Astrocyte of the cerebellum (primary cell): ENCODE data around the gene PEX11G.

Source experiments
- DNase-seq: peaks from one replicate; pipeline ENCODE4 v3.0.0-alpha.2; 2011; ENCODE audit warnings: low read depth
- H3K4me3 ChIP-seq: 2 replicates; pipeline ENCODE4 v1.5.1; 2011; ENCODE audit warnings: mild to moderate bottlenecking, low read depth, low read length, moderate library complexity
- CTCF ChIP-seq: IDR thresholded peaks from 2 replicates; pipeline ENCODE4 v1.5.1; 2012; ENCODE audit warnings: low read length, low read depth, moderate library complexity, mild to moderate bottlenecking; ENCODE audit errors: missing control alignments
- in situ Hi-C: cut with HindIII; loops from 2 replicates; pipeline ENCODE4 v1.10.0; 2017; ENCODE audit warnings: low sequenced_read_pairs

Gene PEX11G

GRCh38 chr19:7526059-7526929 is 37.5 kb upstream of the PEX11G start:
- no peak for DNase-seq
- TF ChIP-seq CTCF: no peak
- in situ Hi-C loops: no loop called here
- no peak overlapping the region for H3K4me3 ChIP-seq

DNA sequence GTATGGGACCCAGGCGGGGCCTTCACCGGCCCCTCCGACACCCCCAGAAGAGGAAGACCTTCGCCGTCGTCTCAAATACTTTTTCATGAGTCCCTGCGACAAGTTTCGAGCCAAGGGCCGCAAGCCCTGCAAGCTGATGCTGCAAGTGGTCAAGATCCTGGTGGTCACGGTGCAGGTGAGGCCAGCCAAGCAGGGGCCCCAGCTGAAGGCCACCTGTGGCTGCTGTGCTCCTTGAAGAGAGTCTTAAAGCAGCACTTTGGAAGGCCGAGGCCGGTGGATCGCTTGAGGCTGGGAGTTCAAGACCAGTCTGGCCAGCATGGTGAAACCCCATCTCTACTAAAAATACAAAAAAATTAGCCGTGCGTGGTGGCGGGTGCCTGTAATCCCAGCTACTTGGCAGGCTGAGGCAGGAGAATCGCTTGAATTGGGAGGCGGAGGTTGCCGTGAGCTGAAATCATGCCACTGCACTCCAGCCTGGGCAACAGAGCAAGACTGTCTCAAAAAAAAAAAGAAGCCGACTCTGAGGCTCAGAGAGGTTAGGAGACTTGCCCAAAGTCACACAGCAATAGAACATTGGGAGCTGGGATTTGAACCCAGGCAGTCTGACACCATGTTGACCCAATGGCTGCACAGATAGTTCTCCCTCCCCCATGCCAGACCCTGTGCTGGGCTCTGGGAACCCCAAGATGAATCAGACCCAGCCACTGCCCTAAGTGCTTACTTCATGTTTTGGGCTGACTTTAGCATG is 36.3 kb upstream of the PEX11G start:
- TF ChIP-seq CTCF: no peak
- in situ Hi-C loops: no loop called here
- DNase-seq: no peak
- no peak overlapping the region for H3K4me3 ChIP-seq

DNA sequence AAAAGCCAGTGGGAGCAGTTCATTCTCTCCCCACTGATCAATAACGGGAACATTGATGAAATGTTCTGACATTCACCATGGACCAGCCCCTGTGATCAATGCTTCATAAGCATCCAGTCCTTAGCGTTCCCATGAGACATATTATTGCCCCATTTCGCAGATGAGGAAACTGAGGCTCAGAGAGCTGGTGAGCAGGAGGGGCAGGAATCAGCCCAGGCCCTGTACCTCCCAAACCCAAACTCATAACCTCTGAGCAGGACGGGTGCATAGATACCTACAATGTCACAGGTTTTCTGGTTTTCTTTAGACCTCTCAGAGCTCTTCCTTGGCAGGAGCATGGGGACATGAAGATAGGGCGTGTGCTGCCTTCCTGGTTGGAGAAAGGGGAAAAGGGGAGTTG is 35.7 kb upstream of the PEX11G start:
- TF ChIP-seq CTCF: no peak
- DNase-seq: no peak
- no peak overlapping the region for H3K4me3 ChIP-seq
- in situ Hi-C loops: no loop called here

GRCh38 chr19:7522923-7523667 is 34.3 kb upstream of the PEX11G start:
- DNase-seq: no peak
- in situ Hi-C loops: no loop called here
- H3K4me3 ChIP-seq: peak overlapping the region; percentile 79
- no peak for TF ChIP-seq CTCF

GRCh38 chr19:7522072-7522922 is 33.5 kb upstream of the PEX11G start, which contains the start of gene MCOLN1:
Gene MCOLN1, plus strand, starts transcription at chr19:7522624. Its CDS starts 127 bp downstream, at chr19:7522751.
- no peak for TF ChIP-seq CTCF
- in situ Hi-C loops: no loop called here
- peak; percentile 86 for DNase-seq
- H3K4me3 ChIP-seq: peak within 1 kb of the TSS; percentile 79

DNA sequence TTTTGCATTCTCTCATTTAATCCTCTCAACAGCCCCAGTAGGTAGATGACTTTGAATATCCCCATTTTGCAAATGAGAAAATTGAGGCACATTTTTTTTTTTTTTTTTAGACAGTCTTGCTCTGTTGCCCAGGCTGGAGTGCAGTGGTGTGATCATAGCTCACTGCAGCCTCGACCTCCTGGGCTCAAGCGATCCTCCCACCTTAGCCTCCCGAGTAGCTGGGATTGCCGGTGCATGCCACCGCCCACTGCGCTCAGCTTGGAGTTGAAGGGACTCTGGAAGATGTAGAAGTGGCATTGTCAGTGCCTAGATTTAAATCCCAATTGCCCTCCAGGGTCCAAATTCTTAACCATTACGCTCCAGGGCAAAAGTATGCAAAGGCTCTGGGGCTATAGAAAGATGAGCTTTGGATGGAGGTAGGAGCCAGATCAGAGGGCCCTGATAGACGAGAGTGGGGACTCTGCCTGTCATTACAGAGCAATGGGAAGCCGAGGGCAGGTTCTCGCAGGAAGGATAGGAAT is 32.8 kb upstream of the PEX11G start:
- no peak for DNase-seq
- peak overlapping the region; percentile 79 for H3K4me3 ChIP-seq
- TF ChIP-seq CTCF: no peak
- in situ Hi-C loops: no loop called here
